VCaP (cell line): ENCODE results near the gene UTY.

Source experiments
- H3K27ac ChIP-seq: fragments of 450-650 bp; 2 replicates; pipeline ENCODE4 v1.5.1; 2017
- TF ChIP-seq, protein P1 (sequence below): fragments of 450-650 bp; conservative IDR thresholded peaks from 2 replicates; pipeline ENCODE4 v1.5.1; 2017; ENCODE audit warnings: mild to moderate bottlenecking, moderate library complexity

Gene UTY

GRCh38 chrY:13250421-13250820, 229.4 kb downstream of the UTY start:
- H3K27ac ChIP-seq: no peak overlapping the region
- TF ChIP-seq, protein P1, sequence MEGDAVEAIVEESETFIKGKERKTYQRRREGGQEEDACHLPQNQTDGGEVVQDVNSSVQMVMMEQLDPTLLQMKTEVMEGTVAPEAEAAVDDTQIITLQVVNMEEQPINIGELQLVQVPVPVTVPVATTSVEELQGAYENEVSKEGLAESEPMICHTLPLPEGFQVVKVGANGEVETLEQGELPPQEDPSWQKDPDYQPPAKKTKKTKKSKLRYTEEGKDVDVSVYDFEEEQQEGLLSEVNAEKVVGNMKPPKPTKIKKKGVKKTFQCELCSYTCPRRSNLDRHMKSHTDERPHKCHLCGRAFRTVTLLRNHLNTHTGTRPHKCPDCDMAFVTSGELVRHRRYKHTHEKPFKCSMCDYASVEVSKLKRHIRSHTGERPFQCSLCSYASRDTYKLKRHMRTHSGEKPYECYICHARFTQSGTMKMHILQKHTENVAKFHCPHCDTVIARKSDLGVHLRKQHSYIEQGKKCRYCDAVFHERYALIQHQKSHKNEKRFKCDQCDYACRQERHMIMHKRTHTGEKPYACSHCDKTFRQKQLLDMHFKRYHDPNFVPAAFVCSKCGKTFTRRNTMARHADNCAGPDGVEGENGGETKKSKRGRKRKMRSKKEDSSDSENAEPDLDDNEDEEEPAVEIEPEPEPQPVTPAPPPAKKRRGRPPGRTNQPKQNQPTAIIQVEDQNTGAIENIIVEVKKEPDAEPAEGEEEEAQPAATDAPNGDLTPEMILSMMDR: no peak

- no peak overlapping the region for H3K27ac ChIP-seq
- TF ChIP-seq, protein P1: no peak
Observed at GRCh38 chrY:13243716-13244115, 236.1 kb downstream of the UTY start.

DNA sequence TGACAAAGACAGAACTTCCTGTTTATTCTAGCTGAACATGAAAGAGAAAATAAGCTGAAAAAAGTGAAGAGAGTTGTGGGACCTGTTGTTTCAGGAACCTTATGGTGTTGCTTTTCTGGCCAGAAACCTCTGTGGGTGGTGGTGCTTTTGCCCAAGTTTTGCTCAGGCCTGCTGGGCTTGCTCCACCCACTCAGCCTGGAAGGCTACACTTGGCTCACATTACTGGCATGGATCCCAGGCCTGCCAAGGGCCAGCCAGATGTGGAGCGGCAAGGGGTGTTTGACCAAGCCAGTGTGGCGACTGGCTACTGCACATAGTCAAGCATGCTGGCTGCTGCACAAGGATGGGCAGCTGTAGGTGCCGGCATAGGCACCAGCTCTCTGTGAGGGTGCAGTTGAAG, 245.9 kb downstream of the UTY start:
- TF ChIP-seq, protein P1: no peak
- H3K27ac ChIP-seq: no peak overlapping the region

- TF ChIP-seq, protein P1: no peak
- H3K27ac ChIP-seq: no peak overlapping the region
Observed at GRCh38 chrY:13233118-13233517, 246.7 kb downstream of the UTY start.

DNA sequence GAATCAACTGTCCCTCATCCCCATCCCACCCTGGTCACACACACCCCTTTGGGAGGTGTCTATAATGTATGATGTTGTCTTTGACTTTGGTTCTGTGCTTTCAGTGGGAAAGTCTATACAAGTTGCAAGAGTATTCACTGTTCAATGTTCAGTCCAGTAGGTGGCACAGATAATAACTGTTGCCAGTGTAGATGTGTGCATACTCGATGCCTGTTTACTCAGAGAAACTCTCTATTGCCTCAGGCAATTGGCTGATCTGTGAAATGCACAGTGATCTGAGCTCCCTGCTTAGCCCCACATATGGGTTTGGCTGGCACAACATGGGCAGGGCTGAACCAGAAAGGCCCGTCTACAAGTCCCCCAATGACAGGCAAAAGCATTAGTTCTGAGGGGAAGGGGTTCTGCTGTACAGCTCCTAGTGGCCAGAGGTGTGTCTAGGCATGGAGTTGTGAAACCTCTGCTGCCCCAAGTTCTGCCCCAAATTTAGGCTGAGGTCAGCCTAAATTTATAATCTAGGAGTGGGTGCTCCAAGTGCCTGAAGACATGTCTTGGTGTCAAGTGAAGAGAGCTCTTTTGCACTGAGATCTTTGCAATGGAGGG, 252.4 kb downstream of the UTY start:
- TF ChIP-seq, protein P1: peak; percentile 48

DNA sequence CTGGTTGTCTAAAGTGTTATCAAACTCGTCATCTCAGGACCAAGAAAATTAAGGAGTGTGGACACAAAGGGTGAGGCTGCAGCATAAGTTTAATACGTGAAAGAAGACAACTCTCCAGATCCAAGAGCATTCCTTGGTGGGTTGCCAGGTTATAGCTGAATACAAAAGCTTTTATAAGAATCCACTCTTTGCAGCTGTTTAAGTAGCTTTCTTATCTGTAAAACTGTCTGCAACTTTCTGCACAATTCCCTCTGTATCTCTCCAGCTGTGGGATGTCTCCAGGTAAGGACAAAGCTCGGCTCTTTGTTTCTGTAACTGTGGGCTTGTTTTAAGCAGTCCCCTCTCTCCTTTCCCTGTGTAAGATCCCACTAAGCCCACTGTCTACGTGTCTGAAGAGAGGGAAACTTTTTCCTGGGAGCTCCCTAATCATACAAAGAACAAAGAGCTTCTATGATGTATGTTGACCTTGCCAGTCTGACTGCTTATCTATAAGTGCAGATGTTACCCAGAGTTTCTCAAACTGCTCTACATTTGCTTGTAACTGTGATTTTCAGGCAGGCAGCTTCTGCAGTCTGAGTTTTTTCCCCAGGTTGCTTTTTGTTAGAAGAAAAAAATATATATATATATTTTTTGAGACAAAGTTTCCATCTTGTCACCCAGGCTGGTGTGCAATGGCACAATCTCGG, 268.7 kb downstream of the UTY start:
- no peak overlapping the region for H3K27ac ChIP-seq
- TF ChIP-seq, protein P1: no peak

More for the DNA sequence above, 252.4 kb downstream of the UTY start:
- H3K27ac ChIP-seq: no peak overlapping the region

DNA sequence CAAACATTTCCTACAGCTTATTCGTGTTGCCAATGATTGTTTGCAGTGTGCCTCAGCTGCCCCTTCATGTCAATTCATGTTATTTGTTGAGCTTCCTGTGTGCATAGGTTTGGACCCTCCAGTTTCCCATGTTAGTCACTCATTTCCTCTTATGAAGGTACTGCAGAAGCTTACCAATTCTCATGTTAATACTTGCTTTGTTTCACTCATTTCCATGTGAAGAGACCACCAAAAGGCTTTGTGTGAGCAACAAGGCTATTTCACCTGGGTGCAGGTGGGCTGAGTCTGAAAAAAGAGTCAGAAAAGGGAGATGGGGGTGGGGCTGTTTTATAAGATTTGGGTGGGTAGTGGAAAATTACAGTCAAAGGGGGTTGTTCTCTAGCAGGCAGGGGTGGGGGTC, 274.6 kb downstream of the UTY start:
- H3K27ac ChIP-seq: no peak overlapping the region
- TF ChIP-seq, protein P1: no peak
